ENCODE results near the gene NQO1.

GRCh38 chr16:69732101-69732500 lies 5.7 kb upstream of the NQO1 start:
- TF ChIP-seq, protein P1, sequence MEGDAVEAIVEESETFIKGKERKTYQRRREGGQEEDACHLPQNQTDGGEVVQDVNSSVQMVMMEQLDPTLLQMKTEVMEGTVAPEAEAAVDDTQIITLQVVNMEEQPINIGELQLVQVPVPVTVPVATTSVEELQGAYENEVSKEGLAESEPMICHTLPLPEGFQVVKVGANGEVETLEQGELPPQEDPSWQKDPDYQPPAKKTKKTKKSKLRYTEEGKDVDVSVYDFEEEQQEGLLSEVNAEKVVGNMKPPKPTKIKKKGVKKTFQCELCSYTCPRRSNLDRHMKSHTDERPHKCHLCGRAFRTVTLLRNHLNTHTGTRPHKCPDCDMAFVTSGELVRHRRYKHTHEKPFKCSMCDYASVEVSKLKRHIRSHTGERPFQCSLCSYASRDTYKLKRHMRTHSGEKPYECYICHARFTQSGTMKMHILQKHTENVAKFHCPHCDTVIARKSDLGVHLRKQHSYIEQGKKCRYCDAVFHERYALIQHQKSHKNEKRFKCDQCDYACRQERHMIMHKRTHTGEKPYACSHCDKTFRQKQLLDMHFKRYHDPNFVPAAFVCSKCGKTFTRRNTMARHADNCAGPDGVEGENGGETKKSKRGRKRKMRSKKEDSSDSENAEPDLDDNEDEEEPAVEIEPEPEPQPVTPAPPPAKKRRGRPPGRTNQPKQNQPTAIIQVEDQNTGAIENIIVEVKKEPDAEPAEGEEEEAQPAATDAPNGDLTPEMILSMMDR (conservative IDR thresholded peaks at IDR 0.05; ENCODE audit: low read depth, low read length): no peak
- no peak for TF ChIP-seq EZH2phosphoT487 (IDR thresholded peaks at IDR 0.05; ENCODE audit: borderline replicate concordance, low read length)
- TF ChIP-seq EZH2 (IDR thresholded peaks at IDR 0.05; ENCODE audit: low read length, unreplicated experiment): no peak
